Effector memory CD4-positive, alpha-beta T cell (primary cell): Measurements from ENCODE around the gene ANXA2R.

Source experiments
- DNase-seq, 3 donors: peaks; one replicate each; pipeline ENCODE4 v3.0.0-alpha.2; 2020
- H3K27ac ChIP-seq: 2 replicates; pipeline ENCODE4 v1.7.0; 2013; ENCODE audit warnings: mild to moderate bottlenecking, low read length, moderate library complexity; ENCODE audit not compliant: insufficient read depth, poor library complexity, severe bottlenecking
- H3K27me3 ChIP-seq: replicated peaks from 2 replicates; pipeline ENCODE4 v1.7.0; 2013; ENCODE audit warnings: mild to moderate bottlenecking, low read length; ENCODE audit not compliant: insufficient read depth, control insufficient read depth, poor library complexity, severe bottlenecking
- H3K36me3 ChIP-seq: 2 replicates; pipeline ENCODE4 v1.7.0; 2013; ENCODE audit warnings: mild to moderate bottlenecking, low read length, moderate library complexity; ENCODE audit not compliant: control insufficient read depth, insufficient read depth
- H3K4me1 ChIP-seq: 2 replicates; pipeline ENCODE4 v1.7.0; 2013; ENCODE audit warnings: low read length, mild to moderate bottlenecking; ENCODE audit not compliant: control insufficient read depth, insufficient read depth, poor library complexity, severe bottlenecking
- H3K4me3 ChIP-seq: 2 replicates; pipeline ENCODE4 v1.7.0; 2013; ENCODE audit warnings: low read length, low read depth, mild to moderate bottlenecking; ENCODE audit not compliant: insufficient read depth, poor library complexity, severe bottlenecking
- H3K9me3 ChIP-seq: 2 replicates; pipeline ENCODE4 v1.7.0; 2013; ENCODE audit warnings: mild to moderate bottlenecking, low read length, moderate library complexity; ENCODE audit not compliant: control insufficient read depth

Gene ANXA2R

GRCh38 chr5:43016217-43016779 lies 23.8 kb downstream of the ANXA2R start:
- Histone ChIP-seq H3K9me3 (no peaks in the 10 kb centered on the region), H3K27me3 (no peaks in the 10 kb centered on the region), H3K27ac (peak overlapping the region; percentile 97), H3K4me1 (peaks cover 30% of the 10 kb centered on the region), H3K4me3 (no peak overlapping the region), H3K36me3 (no peaks in the 10 kb centered on the region)
- DNase-seq: no peak

GRCh38 chr5:43014522-43014921 lies 25.6 kb downstream of the ANXA2R start:
- Histone ChIP-seq H3K4me3 (no peak overlapping the region), H3K36me3 (no peaks in the 10 kb centered on the region), H3K27me3 (no peaks in the 10 kb centered on the region), H3K9me3 (no peaks in the 10 kb centered on the region), H3K4me1 (peaks cover 39% of the 10 kb centered on the region), H3K27ac (no peak overlapping the region)
- DNase-seq: no peak

- H3K9me3 ChIP-seq: no peaks in the 10 kb centered on the region
- no peaks in the 10 kb centered on the region for H3K36me3 ChIP-seq
- no peaks in the 10 kb centered on the region for H3K27me3 ChIP-seq
- peak overlapping the region; percentile 92 for H3K27ac ChIP-seq
- DNase-seq: no peak
- peak overlapping the region; percentile 59 for H3K4me3 ChIP-seq
- peaks cover 41% of the 10 kb centered on the region for H3K4me1 ChIP-seq
These were observed 29.2 kb downstream of the ANXA2R start for GRCh38 chr5:43010935-43011315.

- no peaks in the 10 kb centered on the region for H3K9me3 ChIP-seq
- peak overlapping the region; percentile 59 for H3K4me3 ChIP-seq
- H3K27me3 ChIP-seq: no peaks in the 10 kb centered on the region
- peak overlapping the region; percentile 92 for H3K27ac ChIP-seq
- H3K36me3 ChIP-seq: no peaks in the 10 kb centered on the region
- peak; percentile 82 to 86 (median 85) for DNase-seq
- H3K4me1 ChIP-seq: peaks cover 31% of the 10 kb centered on the region
These were observed 31.6 kb downstream of the ANXA2R start for GRCh38 chr5:43008363-43009153.

- Histone ChIP-seq H3K27ac (peak overlapping the region; percentile 92), H3K4me3 (peak overlapping the region; percentile 59), H3K27me3 (no peaks in the 10 kb centered on the region), H3K36me3 (no peaks in the 10 kb centered on the region), H3K4me1 (peaks cover 31% of the 10 kb centered on the region), H3K9me3 (no peaks in the 10 kb centered on the region)
- DNase-seq: peak; percentile 77
These were observed 32.2 kb downstream of the ANXA2R start for GRCh38 chr5:43007911-43008362.

- Histone ChIP-seq H3K9me3 (no peaks in the 10 kb centered on the region), H3K27me3 (no peaks in the 10 kb centered on the region), H3K27ac (peak overlapping the region; percentile 92), H3K4me3 (peak overlapping the region; percentile 59), H3K4me1 (peaks cover 31% of the 10 kb centered on the region), H3K36me3 (no peaks in the 10 kb centered on the region)
- DNase-seq: peak; percentile 57 to 74 (median 65)
These were observed 32.7 kb downstream of the ANXA2R start for GRCh38 chr5:43007246-43007910.

GRCh38 chr5:43006424-43007202 lies 33.5 kb downstream of the ANXA2R start:
- no peak for DNase-seq
- Histone ChIP-seq H3K36me3 (no peaks in the 10 kb centered on the region), H3K4me1 (peaks cover 31% of the 10 kb centered on the region), H3K9me3 (no peaks in the 10 kb centered on the region), H3K4me3 (peak overlapping the region; percentile 59), H3K27ac (peak overlapping the region; percentile 92), H3K27me3 (no peaks in the 10 kb centered on the region)

- no peak for DNase-seq
- no peak overlapping the region for H3K4me3 ChIP-seq
- H3K4me1 ChIP-seq: peaks cover 17% of the 10 kb centered on the region
- no peaks in the 10 kb centered on the region for H3K36me3 ChIP-seq
- no peaks in the 10 kb centered on the region for H3K9me3 ChIP-seq
- H3K27me3 ChIP-seq: no peaks in the 10 kb centered on the region
- no peak overlapping the region for H3K27ac ChIP-seq
These were observed 35.1 kb downstream of the ANXA2R start for GRCh38 chr5:43005031-43005430.

- H3K27ac ChIP-seq: no peak overlapping the region
- H3K4me1 ChIP-seq: peaks cover 2% of the 10 kb centered on the region
- no peaks in the 10 kb centered on the region for H3K9me3 ChIP-seq
- no peak overlapping the region for H3K4me3 ChIP-seq
- H3K36me3 ChIP-seq: no peaks in the 10 kb centered on the region
- DNase-seq: no peak
- H3K27me3 ChIP-seq: no peaks in the 10 kb centered on the region
These were observed 38.4 kb downstream of the ANXA2R start for GRCh38 chr5:43001748-43002147.
